IMR-90 (cell line): Measurements from ENCODE around the gene MARK2. TPM values are rescaled to one million over a fixed set of nuclear protein-coding genes. Genes with fewer than 3 reads are reported as not detected.

Source experiments
- ATAC-seq: fragments of 200-7000 bp; cut with Tn5 transposase; 2 replicates; pipeline ENCODE4 v1.9.1; 2020; ENCODE audit warnings: low read depth, mild to moderate bottlenecking, moderate library complexity
- BruUV-seq: library from RNA; stranded (reverse); fragments of 400-500 nt; replicated peaks from 2 replicates; lab custom pipeline; 2021; lab: Mats Ljungman, UMichigan
- CTCF ChIA-PET: fragments of 300-600 bp; formaldehyde crosslinking; extraction: SDS; loops from one replicate; lab custom pipeline; 2021; ENCODE audit warnings: antibody characterized with exemption; lab: Yijun Ruan, JAX
- POLR2A ChIA-PET: fragments of 300-600 bp; sonication (Branson Sonifier 250); formaldehyde crosslinking; loops from one replicate; lab custom pipeline; 2022; ENCODE audit warnings: antibody characterized with exemption; ENCODE audit not compliant: unreplicated experiment; lab: Charles Lee
- DNase-seq: peaks from one replicate; pipeline ENCODE4 v3.0.0; 2013
- H2AFZ ChIP-seq: replicated peaks from 2 replicates; pipeline ENCODE3; 2013; ENCODE audit warnings: low read length, mild to moderate bottlenecking; ENCODE audit not compliant: poor library complexity
- H2AK5ac ChIP-seq: 2 replicates; pipeline ENCODE4 v1.6.1; 2013; ENCODE audit warnings: low read depth, low read length, inconsistent platforms
- H2AK9ac ChIP-seq: replicated peaks from 2 replicates; pipeline ENCODE3; 2013; ENCODE audit warnings: mild to moderate bottlenecking, low read depth, low read length, moderate library complexity; ENCODE audit not compliant: poor library complexity
- H2BK120ac ChIP-seq: 2 replicates; pipeline ENCODE4 v1.6.1; 2013; ENCODE audit warnings: low read depth, low read length, inconsistent platforms
- H2BK15ac ChIP-seq: 3 replicates; pipeline ENCODE4 v1.6.1; 2013; ENCODE audit warnings: low read depth, low read length, inconsistent platforms
- H2BK20ac ChIP-seq: 2 replicates; pipeline ENCODE4 v1.6.1; 2013; ENCODE audit warnings: low read depth, mild to moderate bottlenecking, inconsistent platforms, low read length, moderate library complexity
- H2BK5ac ChIP-seq: 2 replicates; pipeline ENCODE4 v1.6.1; 2013; ENCODE audit warnings: mild to moderate bottlenecking, low read depth, low read length, inconsistent platforms; ENCODE audit not compliant: poor library complexity, severe bottlenecking
- H3K14ac ChIP-seq: replicated peaks from 2 replicates; pipeline ENCODE4 v1.6.1; 2013; ENCODE audit warnings: low read depth, low read length, inconsistent platforms
- H3K18ac ChIP-seq: 2 replicates; pipeline ENCODE4 v1.6.1; 2013; ENCODE audit warnings: low read depth, low read length, control low read depth
- H3K23ac ChIP-seq: 2 replicates; pipeline ENCODE4 v1.6.1; 2013; ENCODE audit warnings: low read depth, low read length, inconsistent platforms
- H3K27ac ChIP-seq: 2 replicates; pipeline ENCODE4 v1.5.1; 2013; ENCODE audit warnings: mild to moderate bottlenecking, control low read depth, low read length; ENCODE audit not compliant: insufficient read depth
- H3K27me3 ChIP-seq: 2 replicates; pipeline ENCODE4 v1.6.1; 2013; ENCODE audit warnings: low read length; ENCODE audit not compliant: control insufficient read depth, insufficient read depth
- H3K36me3 ChIP-seq: 2 replicates; pipeline ENCODE4 v1.6.1; 2013; ENCODE audit warnings: low read length, mixed read lengths; ENCODE audit not compliant: control insufficient read depth, insufficient read depth
- H3K4ac ChIP-seq: 2 replicates; pipeline ENCODE4 v1.6.1; 2013; ENCODE audit warnings: low read depth, low read length, inconsistent platforms
- H3K4me1 ChIP-seq: 2 replicates; pipeline ENCODE4 v1.6.1; 2013; ENCODE audit warnings: low read length, mixed read lengths; ENCODE audit not compliant: control insufficient read depth, insufficient read depth
- H3K4me2 ChIP-seq: 2 replicates; pipeline ENCODE4 v1.6.1; 2013; ENCODE audit warnings: low read depth, mild to moderate bottlenecking, control low read depth, low read length, moderate library complexity
- H3K4me3 ChIP-seq: 2 replicates; pipeline ENCODE4 v1.5.1; 2013; ENCODE audit warnings: low read depth, mild to moderate bottlenecking, control low read depth, low read length, moderate library complexity; ENCODE audit not compliant: insufficient read depth
- H3K56ac ChIP-seq: 2 replicates; pipeline ENCODE4 v1.6.1; 2013; ENCODE audit warnings: low read length, inconsistent platforms; ENCODE audit not compliant: insufficient read depth; ENCODE audit errors: extremely low read depth
- H3K79me1 ChIP-seq, 2 experiments: 2 replicates each; pipeline ENCODE4 v1.6.1; 2013; ENCODE audit warnings: low read length in 2 of 2, inconsistent platforms in 1 of 2, low read depth in 1 of 2
- H3K9ac ChIP-seq: 2 replicates; pipeline ENCODE4 v1.6.1; 2013; ENCODE audit warnings: low read depth, low read length, control low read depth
- H3K9me1 ChIP-seq: 2 replicates; pipeline ENCODE4 v1.6.1; 2013; ENCODE audit warnings: low read length, inconsistent platforms; ENCODE audit not compliant: insufficient read depth
- H3K9me3 ChIP-seq: 2 replicates; pipeline ENCODE4 v1.6.1; 2013; ENCODE audit warnings: low read length; ENCODE audit not compliant: control insufficient read depth, insufficient read depth
- H4K20me1 ChIP-seq: 2 replicates; pipeline ENCODE4 v1.6.1; 2013; ENCODE audit warnings: low read length, inconsistent platforms; ENCODE audit not compliant: insufficient read depth
- H4K5ac ChIP-seq: 2 replicates; pipeline ENCODE4 v1.6.1; 2013; ENCODE audit warnings: mild to moderate bottlenecking, low read depth, low read length, control low read depth
- H4K8ac ChIP-seq, 2 experiments: 2 replicates each; pipeline ENCODE4 v1.6.1; 2013; ENCODE audit warnings: low read depth in 2 of 2, low read length in 2 of 2, control low read depth in 1 of 2, inconsistent platforms in 1 of 2
- H4K91ac ChIP-seq: 2 replicates; pipeline ENCODE4 v1.6.1; 2013; ENCODE audit warnings: low read depth, low read length, inconsistent platforms; ENCODE audit not compliant: insufficient read depth
- BHLHE40 ChIP-seq: fragments of 150-350 bp; IDR thresholded peaks from 2 replicates; pipeline ENCODE4 v1.6.1; 2016; ENCODE audit warnings: mild to moderate bottlenecking, low read depth, low read length
- CEBPB ChIP-seq: IDR thresholded peaks from 2 replicates; pipeline ENCODE4 v1.6.1; 2012; ENCODE audit warnings: low read depth, low read length, improper control_type of control experiment
- CHD1 ChIP-seq: IDR thresholded peaks from 2 replicates; pipeline ENCODE4 v1.6.1; 2012; ENCODE audit warnings: low read depth, low read length, improper control_type of control experiment
- CTCF ChIP-seq: conservative IDR thresholded peaks from 2 replicates; pipeline ENCODE4 v1.5.1; 2012; ENCODE audit warnings: mild to moderate bottlenecking, low read depth, low read length, improper control_type of control experiment
- ELK1 ChIP-seq: fragments of 150-350 bp; IDR thresholded peaks from 2 replicates; pipeline ENCODE4 v1.6.1; 2016; ENCODE audit warnings: low read depth, mild to moderate bottlenecking, low read length, moderate library complexity, borderline replicate concordance
- FOS ChIP-seq: fragments of 150-350 bp; IDR thresholded peaks from 2 replicates; pipeline ENCODE4 v1.6.1; 2016; ENCODE audit warnings: low read depth, low read length
- MAFK ChIP-seq: IDR thresholded peaks from 2 replicates; pipeline ENCODE4 v1.6.1; 2012; ENCODE audit warnings: low read depth, low read length, improper control_type of control experiment
- MAZ ChIP-seq: IDR thresholded peaks from 2 replicates; pipeline ENCODE4 v1.6.1; 2012; ENCODE audit warnings: low read depth, mild to moderate bottlenecking, low read length, improper control_type of control experiment, moderate library complexity, borderline replicate concordance
- MXI1 ChIP-seq: IDR thresholded peaks from 2 replicates; pipeline ENCODE4 v1.6.1; 2012; ENCODE audit warnings: low read depth, mild to moderate bottlenecking, low read length, moderate library complexity, borderline replicate concordance
- NFE2L2 ChIP-seq: fragments of 150-350 bp; IDR thresholded peaks from 2 replicates; pipeline ENCODE4 v1.6.1; 2016; ENCODE audit warnings: low read depth, mild to moderate bottlenecking, low read length
- POLR2A ChIP-seq: IDR thresholded peaks from 2 replicates; pipeline ENCODE4 v1.6.1; 2012; ENCODE audit warnings: mild to moderate bottlenecking, low read depth, low read length
- RAD21 ChIP-seq: IDR thresholded peaks from 2 replicates; pipeline ENCODE4 v1.6.1; 2012; ENCODE audit warnings: low read length, improper control_type of control experiment
- RCOR1 ChIP-seq: IDR thresholded peaks from 2 replicates; pipeline ENCODE4 v1.6.1; 2012; ENCODE audit warnings: mild to moderate bottlenecking, low read length, improper control_type of control experiment; ENCODE audit not compliant: insufficient replicate concordance
- RFX5 ChIP-seq: IDR thresholded peaks from 2 replicates; pipeline ENCODE4 v1.8.0; 2012; ENCODE audit warnings: low read depth, mild to moderate bottlenecking, low read length, moderate library complexity
- SMC3 ChIP-seq: fragments of 150-350 bp; IDR thresholded peaks from 2 replicates; pipeline ENCODE4 v1.6.1; 2016; ENCODE audit warnings: low read depth, mild to moderate bottlenecking, antibody characterized with exemption, low read length, moderate library complexity
- WGBS, 2 experiments: methylation state at CpG; one replicate each; pipeline versions ENCODE4 v1.1.5 to v1.1.7; 2013; ENCODE audit warnings: missing lambda C conversion rate in 2 of 2; ENCODE audit not compliant: insufficient read length in 1 of 2; ENCODE audit errors: extremely low coverage in 2 of 2; 5-methylcytosine and 5-hydroxymethylcytosine counted together
- dilution Hi-C: fragments of 300-500 bp; cut with HindIII; formaldehyde crosslinking; loops from one replicate; pipeline ENCODE4 v1.14.3; 2018; ENCODE audit warnings: low sequenced_read_pairs; ENCODE audit not compliant: unreplicated experiment
- in situ Hi-C: fragments of 300-500 bp; cut with MboI; formaldehyde crosslinking; loops from 3 replicates; pipeline ENCODE4 v1.14.3; 2019; ENCODE audit warnings: low sequenced_read_pairs, inconsistent platforms, mixed read lengths
- intact Hi-C: fragments of 100-400 bp; cut with micrococcal nuclease; formaldehyde crosslinking; loops from 2 replicates; pipeline ENCODE4 v1.10.0; 2022
- polyA plus RNA-seq, 3 experiments: library from polyadenylated mRNA; depleted of rRNA; stranded (reverse); fragments of >200 nt; gene quantifications; 2 replicates each; pipeline ENCODE4 v1.2.3, GENCODE V29; 2012; ENCODE audit warnings: low replicate concordance in 1 of 3
- total RNA-seq: library from RNA; depleted of rRNA; stranded (reverse); fragments of >200 nt; gene quantifications from 2 replicates; pipeline ENCODE4 v1.2.3, GENCODE V29; 2012

MARK2 gene
- total and polyA plus RNA-seq, 2 of the 4 experiments (the other 2 are of a cell fraction) = 6.6 to 17.3 TPM

- TF ChIP-seq ELK1 (no peak), CEBPB (no peak), RCOR1 (no peak), MXI1 (no peak), MAFK (no peak), BHLHE40 (no peak), CHD1 (no peak), POLR2A (no peak), NFE2L2 (no peak), RFX5 (no peak), MAZ (no peak), RAD21 (no peak), CTCF (no peak), SMC3 (no peak), FOS (no peak)
- Histone ChIP-seq H3K18ac (no peak overlapping the region), H3K9me3 (no peaks in the 10 kb centered on the region), H3K56ac (no peak overlapping the region), H2AK9ac (no peak overlapping the region), H4K91ac (no peak overlapping the region), H3K27me3 (no peaks in the 10 kb centered on the region), H2AFZ (no peak overlapping the region), H3K79me1 (peaks cover 31 to 77% of the 10 kb centered on the region in 2 experiments), H3K4ac (no peak overlapping the region), H4K5ac (no peak overlapping the region), H2BK5ac (no peak overlapping the region), H3K23ac (no peak overlapping the region), H3K14ac (no peak overlapping the region), H3K4me3 (no peak overlapping the region), H3K27ac (no peak overlapping the region), H3K4me1 (peaks cover 2% of the 10 kb centered on the region), H2BK120ac (no peak overlapping the region), H3K36me3 (peaks cover 25% of the 10 kb centered on the region), H2AK5ac (no peak overlapping the region), H3K9me1 (peaks cover 22% of the 10 kb centered on the region), H3K9ac (no peak overlapping the region), H4K20me1 (peaks cover 59% of the 10 kb centered on the region), H2BK15ac (no peak overlapping the region), H4K8ac (no peak overlapping the region), H3K4me2 (no peak overlapping the region), H2BK20ac (no peak overlapping the region)
- CTCF ChIA-PET = interaction anchor here (0.7 kb wide), 1 partner anchor 52 kb away, joined by 4 read pairs; no protein-coding TSS in a partner anchor
- no CpG with 5 or more reads among the region's 6 CpGs for WGBS, 2 experiments
- in situ Hi-C loops = no loop called here
- DNase-seq (no peak), ATAC-seq (no peak)
- no TSS peak for BruUV-seq
- dilution Hi-C loops = no loop called here
- intact Hi-C loops = no loop called here
- POLR2A ChIA-PET = no interaction called here
These were observed 54.4 kb downstream of the MARK2 start for GRCh38 chr11:63893355-63893754.
